ENCODE measurements around the gene GOLGA2.

DNA sequence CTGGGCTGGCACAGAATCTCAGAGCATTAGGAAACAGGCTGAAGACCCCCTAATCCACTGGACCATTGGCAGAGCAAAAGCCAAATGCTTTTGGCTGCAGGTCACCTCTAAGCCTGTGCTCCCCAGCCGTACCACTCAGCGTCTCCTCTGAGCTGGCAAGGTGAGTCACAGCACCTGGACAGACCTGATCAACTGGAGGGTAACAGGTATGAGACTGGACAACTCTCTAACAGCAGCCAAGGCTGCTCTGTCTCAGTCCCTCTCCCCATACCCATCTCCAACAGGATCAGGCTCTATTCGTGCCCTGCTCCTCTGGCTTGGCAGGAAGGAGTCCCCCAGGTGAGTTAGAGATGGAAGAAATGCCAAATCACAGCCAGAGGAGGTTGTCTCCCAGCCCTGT is 4.7 kb downstream of the GOLGA2 start:
- TF ChIP-seq, protein P1, sequence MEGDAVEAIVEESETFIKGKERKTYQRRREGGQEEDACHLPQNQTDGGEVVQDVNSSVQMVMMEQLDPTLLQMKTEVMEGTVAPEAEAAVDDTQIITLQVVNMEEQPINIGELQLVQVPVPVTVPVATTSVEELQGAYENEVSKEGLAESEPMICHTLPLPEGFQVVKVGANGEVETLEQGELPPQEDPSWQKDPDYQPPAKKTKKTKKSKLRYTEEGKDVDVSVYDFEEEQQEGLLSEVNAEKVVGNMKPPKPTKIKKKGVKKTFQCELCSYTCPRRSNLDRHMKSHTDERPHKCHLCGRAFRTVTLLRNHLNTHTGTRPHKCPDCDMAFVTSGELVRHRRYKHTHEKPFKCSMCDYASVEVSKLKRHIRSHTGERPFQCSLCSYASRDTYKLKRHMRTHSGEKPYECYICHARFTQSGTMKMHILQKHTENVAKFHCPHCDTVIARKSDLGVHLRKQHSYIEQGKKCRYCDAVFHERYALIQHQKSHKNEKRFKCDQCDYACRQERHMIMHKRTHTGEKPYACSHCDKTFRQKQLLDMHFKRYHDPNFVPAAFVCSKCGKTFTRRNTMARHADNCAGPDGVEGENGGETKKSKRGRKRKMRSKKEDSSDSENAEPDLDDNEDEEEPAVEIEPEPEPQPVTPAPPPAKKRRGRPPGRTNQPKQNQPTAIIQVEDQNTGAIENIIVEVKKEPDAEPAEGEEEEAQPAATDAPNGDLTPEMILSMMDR (conservative IDR thresholded peaks at IDR 0.05; ENCODE audit: low read length), result no peak
- TF ChIP-seq EZH2phosphoT487 (IDR thresholded peaks at IDR 0.05; ENCODE audit: borderline replicate concordance), result no peak
